Prostate gland (tissue), 2 donors: ENCODE measurements around the gene HIVEP3. TPM values are rescaled to one million over a fixed set of nuclear protein-coding genes. Genes with fewer than 3 reads are reported as not detected.

Experiments used
- DNase-seq: peaks from one replicate; pipeline ENCODE4 v3.0.0-alpha.2; 2019; ENCODE audit warnings: low spot score
- H3K27ac ChIP-seq, 2 donors: fragments of 200-600 bp; sonication (generic); 2 replicates each; pipeline ENCODE4 v1.5.1; 2017 to 2019
- H3K27me3 ChIP-seq: fragments of 200-600 bp; sonication (generic); replicated peaks from 2 replicates; pipeline ENCODE4 v1.5.1; 2019; ENCODE audit not compliant: insufficient read depth
- H3K36me3 ChIP-seq, 2 donors: fragments of 200-600 bp; sonication (generic); 1 replicate in 1 of 2; 2 replicates in 1 of 2; pipeline versions ENCODE4 v1.5.1 to v1.8.1; 2017 to 2019
- H3K4me1 ChIP-seq: fragments of 200-600 bp; sonication (generic); replicated peaks from 2 replicates; pipeline ENCODE4 v1.5.1; 2019
- H3K4me3 ChIP-seq, 2 donors: fragments of 200-600 bp; sonication (generic); 2 replicates each; pipeline ENCODE4 v1.5.1; 2017 to 2019
- H3K9me3 ChIP-seq: fragments of 200-600 bp; sonication (generic); 2 replicates; pipeline ENCODE4 v1.5.1; 2017
- POLR2A ChIP-seq: fragments of 450-650 bp; IDR thresholded peaks from one replicate; pipeline ENCODE4 v1.6.1; 2016; ENCODE audit warnings: antibody characterized with exemption, mild to moderate bottlenecking
- POLR2AphosphoS5 ChIP-seq: sonication (generic); formaldehyde crosslinking; IDR thresholded peaks from one replicate; pipeline ENCODE4 v1.6.1; 2017; ENCODE audit warnings: antibody characterized with exemption
- WGBS: methylation state at CpG from one replicate; pipeline ENCODE4 v1.1.5; 2018; 5-methylcytosine and 5-hydroxymethylcytosine counted together
- intact Hi-C: fragments of 100-400 bp; cut with DNase I; formaldehyde crosslinking; loops from one replicate; pipeline ENCODE4 v1.14.2; 2022
- total RNA-seq, 2 donors: library from RNA; depleted of rRNA; stranded (reverse); fragments of >200 nt; gene quantifications; one replicate each; pipeline ENCODE4 v1.1.0, GENCODE V29; 2016
- TF ChIP-seq, protein P1 (sequence below), 4 experiments: fragments of 200-600 bp in 2 of 4; fragments of 450-650 bp in 2 of 4; sonication (generic) in 2 of 4; IDR thresholded peaks; 1 replicate in 3 of 4; 2 replicates in 1 of 4; pipeline ENCODE4 v1.5.1; 2016 to 2019; ENCODE audit warnings: antibody characterized with exemption in 4 of 4, mild to moderate bottlenecking in 2 of 4, moderate library complexity in 2 of 4

The HIVEP3 gene
- total RNA-seq, 2 donors from 2014 or later = 9.3 to 11.2 TPM

DNA sequence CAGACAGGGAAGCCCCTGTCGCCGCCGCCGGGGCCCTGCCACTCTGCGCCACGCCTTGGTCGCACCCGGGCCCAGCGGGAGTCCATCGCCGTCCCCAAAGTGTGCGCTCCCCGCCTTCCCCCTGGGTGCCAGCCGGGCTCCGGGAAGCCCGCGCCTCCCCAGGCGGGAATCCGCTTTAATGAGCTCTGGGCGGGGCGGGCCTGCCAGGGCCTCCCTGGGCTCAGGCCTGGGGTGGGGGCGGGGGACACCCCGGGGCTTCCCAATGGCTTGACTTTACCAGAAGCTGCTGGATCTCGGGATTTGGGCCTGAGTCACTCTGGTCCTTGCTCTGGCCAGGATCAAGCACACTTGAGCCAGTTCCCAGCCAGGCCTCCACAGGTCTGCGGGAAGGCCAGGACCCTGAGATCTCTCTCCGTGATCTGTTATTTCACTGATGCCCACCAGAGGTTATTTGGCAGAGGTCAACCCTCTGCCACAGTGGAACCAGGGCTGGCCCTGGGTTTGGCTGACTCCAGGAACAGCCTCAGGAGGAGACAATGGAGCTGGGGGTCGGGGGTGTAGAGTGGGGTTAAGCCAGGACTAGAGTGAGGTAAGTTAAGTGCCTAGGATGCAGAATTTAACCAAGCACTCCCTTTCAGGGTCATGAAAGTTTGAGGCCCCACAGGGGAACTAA is 255.8 kb downstream of the HIVEP3 start:
- intact Hi-C loops = loop anchor here (5.0 kb wide), 1 partner anchor 374 kb away; no protein-coding TSS in a partner anchor
- H3K9me3 ChIP-seq = no peaks in the 10 kb centered on the region
- DNase-seq = peak; percentile 63
- TF ChIP-seq POLR2AphosphoS5 (peak; percentile 22), POLR2A (no peak)
- peak overlapping the region; percentile 84 to 87 for H3K27ac ChIP-seq
- H3K36me3 ChIP-seq = no peaks in the 10 kb centered on the region
- H3K4me1 ChIP-seq = no peaks in the 10 kb centered on the region
- H3K27me3 ChIP-seq = no peaks in the 10 kb centered on the region
- peak overlapping the region; percentile 56 to 59 for H3K4me3 ChIP-seq
- 6% methylated on average over 22 of the region's 27 CpGs for WGBS

DNA sequence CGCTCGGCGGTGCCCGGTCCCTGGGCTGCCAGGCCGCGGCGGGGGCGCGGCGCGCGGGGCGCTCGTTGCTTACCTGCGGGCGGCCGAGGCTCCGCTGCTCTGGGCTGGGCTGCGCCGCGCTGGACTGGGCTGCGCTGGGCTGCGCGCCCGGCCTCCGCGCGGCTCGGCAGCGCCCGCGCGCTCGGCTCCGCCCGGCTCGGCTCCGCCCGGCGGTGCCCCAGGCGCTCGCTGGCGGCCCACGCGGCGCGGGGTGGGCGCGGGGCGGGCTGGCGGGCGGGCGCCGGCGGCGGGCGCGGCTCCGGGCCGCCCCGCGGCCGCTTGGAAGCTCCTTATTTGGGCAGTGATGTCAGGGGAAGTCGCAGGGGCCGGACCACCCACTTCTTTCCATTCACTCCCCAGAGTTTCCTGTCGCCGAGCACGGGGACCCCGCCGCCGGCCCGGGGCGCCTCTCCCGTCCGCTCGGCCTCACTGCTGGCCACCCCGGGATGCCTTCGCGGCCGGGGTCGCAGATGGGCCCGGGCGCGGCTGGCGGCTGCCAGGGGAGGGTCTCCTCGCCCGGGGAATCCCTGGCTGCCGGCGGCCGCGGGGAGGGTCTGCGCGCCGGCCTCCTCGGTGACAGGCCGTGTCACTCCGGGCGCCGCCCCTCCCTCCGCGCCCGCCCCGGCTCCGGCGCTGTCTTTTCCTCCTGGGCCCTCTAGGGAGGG is 256.5 kb downstream of the HIVEP3 start:
- no peaks in the 10 kb centered on the region for H3K9me3 ChIP-seq
- TF ChIP-seq, protein P1, sequence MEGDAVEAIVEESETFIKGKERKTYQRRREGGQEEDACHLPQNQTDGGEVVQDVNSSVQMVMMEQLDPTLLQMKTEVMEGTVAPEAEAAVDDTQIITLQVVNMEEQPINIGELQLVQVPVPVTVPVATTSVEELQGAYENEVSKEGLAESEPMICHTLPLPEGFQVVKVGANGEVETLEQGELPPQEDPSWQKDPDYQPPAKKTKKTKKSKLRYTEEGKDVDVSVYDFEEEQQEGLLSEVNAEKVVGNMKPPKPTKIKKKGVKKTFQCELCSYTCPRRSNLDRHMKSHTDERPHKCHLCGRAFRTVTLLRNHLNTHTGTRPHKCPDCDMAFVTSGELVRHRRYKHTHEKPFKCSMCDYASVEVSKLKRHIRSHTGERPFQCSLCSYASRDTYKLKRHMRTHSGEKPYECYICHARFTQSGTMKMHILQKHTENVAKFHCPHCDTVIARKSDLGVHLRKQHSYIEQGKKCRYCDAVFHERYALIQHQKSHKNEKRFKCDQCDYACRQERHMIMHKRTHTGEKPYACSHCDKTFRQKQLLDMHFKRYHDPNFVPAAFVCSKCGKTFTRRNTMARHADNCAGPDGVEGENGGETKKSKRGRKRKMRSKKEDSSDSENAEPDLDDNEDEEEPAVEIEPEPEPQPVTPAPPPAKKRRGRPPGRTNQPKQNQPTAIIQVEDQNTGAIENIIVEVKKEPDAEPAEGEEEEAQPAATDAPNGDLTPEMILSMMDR (IDR thresholded peaks at IDR 0.05) = peak in 1 of 4 experiments; percentile 2
- TF ChIP-seq POLR2AphosphoS5 (no peak), POLR2A (peak; percentile 82)
- H3K36me3 ChIP-seq = no peaks in the 10 kb centered on the region
- peak overlapping the region; percentile 56 to 59 for H3K4me3 ChIP-seq
- intact Hi-C loops = loop anchor here (5.0 kb wide), 1 partner anchor 375 kb away; no protein-coding TSS in a partner anchor
- H3K27ac ChIP-seq = peak overlapping the region; percentile 84 to 87
- no peaks in the 10 kb centered on the region for H3K4me1 ChIP-seq
- DNase-seq = peak; percentile 73
- WGBS = under 1% methylated on average over 25 of the region's 105 CpGs
- H3K27me3 ChIP-seq = no peaks in the 10 kb centered on the region

DNA sequence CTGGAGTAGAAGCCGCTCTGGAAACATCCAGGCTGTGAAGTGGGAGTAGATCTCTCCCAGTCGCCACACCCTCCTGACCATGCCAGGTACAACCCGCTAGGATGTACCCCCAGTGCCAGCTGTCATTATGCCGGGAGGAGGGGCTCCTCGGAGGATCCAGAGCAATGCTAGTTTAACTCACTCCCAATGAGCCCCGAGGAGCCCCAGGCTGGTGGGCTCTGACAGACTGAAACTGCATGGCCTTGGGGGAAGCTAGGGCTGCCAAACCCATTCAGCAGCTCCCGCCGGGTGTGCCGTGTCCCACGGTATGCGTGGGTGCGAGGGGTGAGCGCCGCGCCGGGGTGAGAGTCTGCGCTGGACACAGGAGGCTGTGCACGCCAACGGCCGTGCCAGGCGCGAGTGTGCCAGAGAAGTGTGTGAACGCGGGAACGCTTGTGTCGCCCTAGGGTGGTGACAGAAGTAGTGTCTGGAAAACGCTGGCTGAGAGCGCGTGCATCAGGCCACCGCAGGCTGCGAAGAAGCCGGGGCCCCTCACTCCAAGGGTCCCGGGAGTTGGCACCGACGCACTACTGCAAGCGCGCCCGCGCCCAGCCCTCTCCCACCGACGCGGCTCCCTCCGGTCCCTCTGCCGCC is 257.2 kb downstream of the HIVEP3 start:
- Histone ChIP-seq H3K9me3 (no peaks in the 10 kb centered on the region), H3K36me3 (no peaks in the 10 kb centered on the region), H3K27me3 (no peaks in the 10 kb centered on the region), H3K4me3 (peak overlapping the region; percentile 39 to 56), H3K4me1 (no peaks in the 10 kb centered on the region), H3K27ac (peak overlapping the region; percentile 50 to 61)
- DNase-seq = peak; percentile 15
- TF ChIP-seq POLR2A = no peak
- TF ChIP-seq, protein P1 (IDR thresholded peaks at IDR 0.05) = no peak
- TF ChIP-seq POLR2AphosphoS5 = no peak
- WGBS = under 1% methylated on average over 43 of the region's 44 CpGs
- intact Hi-C loops = loop anchor here (5.0 kb wide), 1 partner anchor 376 kb away; no protein-coding TSS in a partner anchor

DNA sequence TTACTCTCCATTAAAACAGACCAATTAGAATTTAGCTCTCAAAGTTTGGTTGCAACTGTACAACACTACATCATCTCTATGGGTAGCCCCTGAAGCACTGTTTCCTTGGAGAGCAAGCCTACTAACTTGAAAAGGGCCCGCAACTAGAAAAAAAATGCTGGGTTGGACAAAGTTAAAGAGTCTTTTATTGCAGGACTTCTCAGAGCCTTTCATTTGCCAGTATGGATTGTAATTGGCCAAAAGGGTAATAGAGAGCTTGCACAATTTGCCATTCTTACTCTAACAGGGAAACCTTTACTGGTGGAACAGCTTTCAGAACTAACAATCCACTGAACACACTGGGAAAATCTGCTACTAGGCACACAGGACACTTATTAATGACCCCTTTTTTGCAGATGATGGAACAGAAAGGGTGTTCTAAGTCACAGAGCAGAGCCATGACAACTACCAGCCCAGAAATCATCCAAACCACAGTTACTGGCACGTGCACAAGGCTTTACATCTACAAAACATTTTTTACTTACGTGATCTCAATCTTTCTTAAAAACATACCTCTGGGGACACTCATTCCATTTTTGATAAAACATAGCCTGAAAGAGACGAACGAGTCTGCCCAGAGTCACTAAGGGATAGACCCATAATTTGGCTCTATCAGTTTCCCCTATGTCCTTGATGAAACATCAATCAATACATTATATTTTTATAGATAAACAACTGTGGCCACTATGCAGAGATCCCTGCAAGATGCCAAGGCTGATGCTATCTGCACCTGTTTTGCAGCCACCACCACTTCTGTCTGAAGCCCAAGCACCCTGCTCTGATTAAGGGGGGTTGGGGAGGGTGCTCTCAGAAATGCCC is 257.9 kb downstream of the HIVEP3 start:
- DNase-seq = no peak
- Histone ChIP-seq H3K4me3 (peak overlapping the region in 1 of 2 donors; percentile 56), H3K4me1 (no peaks in the 10 kb centered on the region), H3K36me3 (no peaks in the 10 kb centered on the region), H3K9me3 (no peaks in the 10 kb centered on the region), H3K27me3 (no peaks in the 10 kb centered on the region), H3K27ac (no peak overlapping the region)
- TF ChIP-seq, protein P1 (IDR thresholded peaks at IDR 0.05) = no peak
- TF ChIP-seq POLR2AphosphoS5 (no peak), POLR2A (no peak)
- intact Hi-C loops = loop anchor here (5.0 kb wide), 1 partner anchor 377 kb away; no protein-coding TSS in a partner anchor
- WGBS = 45% methylated on average over 5 of the region's 5 CpGs
